ENCODE data around the gene LMX1B.

LMX1B gene

DNA sequence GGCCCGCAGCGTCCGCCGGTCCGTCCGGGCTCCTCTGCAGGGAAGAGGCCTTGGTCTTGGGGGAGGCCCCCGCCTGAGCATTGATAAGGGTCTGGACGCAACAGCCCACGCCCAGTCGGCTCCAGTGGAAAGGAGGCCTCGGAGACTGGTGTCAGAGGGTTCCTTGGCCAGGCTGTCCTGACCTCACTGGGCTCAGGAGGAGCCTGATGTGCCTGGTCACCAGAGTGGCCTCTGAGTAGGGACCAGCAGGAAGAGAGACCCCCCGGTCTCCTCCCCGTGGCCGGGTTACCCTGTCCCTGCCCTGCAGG, 13.2 kb downstream of the LMX1B start:
- TF ChIP-seq OSR1 (CRISPR knock-in tag; IDR thresholded peaks at IDR 0.05), result no peak
- TF ChIP-seq RARB (CRISPR knock-in tag; IDR thresholded peaks at IDR 0.05), result no peak
- no peak for TF ChIP-seq ZFP30 (CRISPR knock-in tag; IDR thresholded peaks at IDR 0.05)
- no peak for TF ChIP-seq BACH2 (CRISPR knock-in tag; IDR thresholded peaks at IDR 0.05; ENCODE audit: borderline replicate concordance)
- no peak for TF ChIP-seq ZNF565 (CRISPR knock-in tag; conservative IDR thresholded peaks at IDR 0.05; ENCODE audit: low read depth)
- no peak for TF ChIP-seq ARNTL (CRISPR knock-in tag; IDR thresholded peaks at IDR 0.05; ENCODE audit: borderline replicate concordance, low read depth)
- no peak for TF ChIP-seq TOX (CRISPR knock-in tag; IDR thresholded peaks at IDR 0.05; ENCODE audit: borderline replicate concordance)
- TF ChIP-seq, protein P1, sequence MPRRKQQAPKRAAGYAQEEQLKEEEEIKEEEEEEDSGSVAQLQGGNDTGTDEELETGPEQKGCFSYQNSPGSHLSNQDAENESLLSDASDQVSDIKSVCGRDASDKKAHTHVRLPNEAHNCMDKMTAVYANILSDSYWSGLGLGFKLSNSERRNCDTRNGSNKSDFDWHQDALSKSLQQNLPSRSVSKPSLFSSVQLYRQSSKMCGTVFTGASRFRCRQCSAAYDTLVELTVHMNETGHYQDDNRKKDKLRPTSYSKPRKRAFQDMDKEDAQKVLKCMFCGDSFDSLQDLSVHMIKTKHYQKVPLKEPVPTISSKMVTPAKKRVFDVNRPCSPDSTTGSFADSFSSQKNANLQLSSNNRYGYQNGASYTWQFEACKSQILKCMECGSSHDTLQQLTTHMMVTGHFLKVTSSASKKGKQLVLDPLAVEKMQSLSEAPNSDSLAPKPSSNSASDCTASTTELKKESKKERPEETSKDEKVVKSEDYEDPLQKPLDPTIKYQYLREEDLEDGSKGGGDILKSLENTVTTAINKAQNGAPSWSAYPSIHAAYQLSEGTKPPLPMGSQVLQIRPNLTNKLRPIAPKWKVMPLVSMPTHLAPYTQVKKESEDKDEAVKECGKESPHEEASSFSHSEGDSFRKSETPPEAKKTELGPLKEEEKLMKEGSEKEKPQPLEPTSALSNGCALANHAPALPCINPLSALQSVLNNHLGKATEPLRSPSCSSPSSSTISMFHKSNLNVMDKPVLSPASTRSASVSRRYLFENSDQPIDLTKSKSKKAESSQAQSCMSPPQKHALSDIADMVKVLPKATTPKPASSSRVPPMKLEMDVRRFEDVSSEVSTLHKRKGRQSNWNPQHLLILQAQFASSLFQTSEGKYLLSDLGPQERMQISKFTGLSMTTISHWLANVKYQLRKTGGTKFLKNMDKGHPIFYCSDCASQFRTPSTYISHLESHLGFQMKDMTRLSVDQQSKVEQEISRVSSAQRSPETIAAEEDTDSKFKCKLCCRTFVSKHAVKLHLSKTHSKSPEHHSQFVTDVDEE (CRISPR knock-in tag; IDR thresholded peaks at IDR 0.05), result no peak
- TF ChIP-seq, protein P2, sequence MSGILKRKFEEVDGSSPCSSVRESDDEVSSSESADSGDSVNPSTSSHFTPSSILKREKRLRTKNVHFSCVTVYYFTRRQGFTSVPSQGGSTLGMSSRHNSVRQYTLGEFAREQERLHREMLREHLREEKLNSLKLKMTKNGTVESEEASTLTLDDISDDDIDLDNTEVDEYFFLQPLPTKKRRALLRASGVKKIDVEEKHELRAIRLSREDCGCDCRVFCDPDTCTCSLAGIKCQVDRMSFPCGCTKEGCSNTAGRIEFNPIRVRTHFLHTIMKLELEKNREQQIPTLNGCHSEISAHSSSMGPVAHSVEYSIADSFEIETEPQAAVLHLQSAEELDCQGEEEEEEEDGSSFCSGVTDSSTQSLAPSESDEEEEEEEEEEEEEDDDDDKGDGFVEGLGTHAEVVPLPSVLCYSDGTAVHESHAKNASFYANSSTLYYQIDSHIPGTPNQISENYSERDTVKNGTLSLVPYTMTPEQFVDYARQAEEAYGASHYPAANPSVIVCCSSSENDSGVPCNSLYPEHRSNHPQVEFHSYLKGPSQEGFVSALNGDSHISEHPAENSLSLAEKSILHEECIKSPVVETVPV (CRISPR knock-in tag; IDR thresholded peaks at IDR 0.05), result no peak
- no peak for TF ChIP-seq ZNF70 (CRISPR knock-in tag; IDR thresholded peaks at IDR 0.05)
- no peak for TF ChIP-seq ZNF8 (CRISPR knock-in tag; IDR thresholded peaks at IDR 0.05)
- TF ChIP-seq, protein P3, sequence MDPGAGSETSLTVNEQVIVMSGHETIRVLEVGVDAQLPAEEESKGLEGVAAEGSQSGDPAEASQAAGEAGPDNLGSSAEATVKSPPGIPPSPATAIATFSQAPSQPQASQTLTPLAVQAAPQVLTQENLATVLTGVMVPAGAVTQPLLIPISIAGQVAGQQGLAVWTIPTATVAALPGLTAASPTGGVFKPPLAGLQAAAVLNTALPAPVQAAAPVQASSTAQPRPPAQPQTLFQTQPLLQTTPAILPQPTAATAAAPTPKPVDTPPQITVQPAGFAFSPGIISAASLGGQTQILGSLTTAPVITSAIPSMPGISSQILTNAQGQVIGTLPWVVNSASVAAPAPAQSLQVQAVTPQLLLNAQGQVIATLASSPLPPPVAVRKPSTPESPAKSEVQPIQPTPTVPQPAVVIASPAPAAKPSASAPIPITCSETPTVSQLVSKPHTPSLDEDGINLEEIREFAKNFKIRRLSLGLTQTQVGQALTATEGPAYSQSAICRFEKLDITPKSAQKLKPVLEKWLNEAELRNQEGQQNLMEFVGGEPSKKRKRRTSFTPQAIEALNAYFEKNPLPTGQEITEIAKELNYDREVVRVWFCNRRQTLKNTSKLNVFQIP (CRISPR knock-in tag; IDR thresholded peaks at IDR 0.05; ENCODE audit: borderline replicate concordance, low read depth), result no peak
- no peak for TF ChIP-seq PPARA (CRISPR knock-in tag; IDR thresholded peaks at IDR 0.05; ENCODE audit: borderline replicate concordance)
- no peak for TF ChIP-seq ESRRG (CRISPR knock-in tag; IDR thresholded peaks at IDR 0.05)
- TF ChIP-seq ZC3H10 (CRISPR knock-in tag; IDR thresholded peaks at IDR 0.05), result no peak
- TF ChIP-seq, protein P4, sequence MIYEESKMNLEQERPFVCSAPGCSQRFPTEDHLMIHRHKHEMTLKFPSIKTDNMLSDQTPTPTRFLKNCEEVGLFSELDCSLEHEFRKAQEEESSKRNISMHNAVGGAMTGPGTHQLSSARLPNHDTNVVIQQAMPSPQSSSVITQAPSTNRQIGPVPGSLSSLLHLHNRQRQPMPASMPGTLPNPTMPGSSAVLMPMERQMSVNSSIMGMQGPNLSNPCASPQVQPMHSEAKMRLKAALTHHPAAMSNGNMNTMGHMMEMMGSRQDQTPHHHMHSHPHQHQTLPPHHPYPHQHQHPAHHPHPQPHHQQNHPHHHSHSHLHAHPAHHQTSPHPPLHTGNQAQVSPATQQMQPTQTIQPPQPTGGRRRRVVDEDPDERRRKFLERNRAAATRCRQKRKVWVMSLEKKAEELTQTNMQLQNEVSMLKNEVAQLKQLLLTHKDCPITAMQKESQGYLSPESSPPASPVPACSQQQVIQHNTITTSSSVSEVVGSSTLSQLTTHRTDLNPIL (CRISPR knock-in tag; IDR thresholded peaks at IDR 0.05; ENCODE audit: low read depth), result no peak
- TF ChIP-seq, protein P5, sequence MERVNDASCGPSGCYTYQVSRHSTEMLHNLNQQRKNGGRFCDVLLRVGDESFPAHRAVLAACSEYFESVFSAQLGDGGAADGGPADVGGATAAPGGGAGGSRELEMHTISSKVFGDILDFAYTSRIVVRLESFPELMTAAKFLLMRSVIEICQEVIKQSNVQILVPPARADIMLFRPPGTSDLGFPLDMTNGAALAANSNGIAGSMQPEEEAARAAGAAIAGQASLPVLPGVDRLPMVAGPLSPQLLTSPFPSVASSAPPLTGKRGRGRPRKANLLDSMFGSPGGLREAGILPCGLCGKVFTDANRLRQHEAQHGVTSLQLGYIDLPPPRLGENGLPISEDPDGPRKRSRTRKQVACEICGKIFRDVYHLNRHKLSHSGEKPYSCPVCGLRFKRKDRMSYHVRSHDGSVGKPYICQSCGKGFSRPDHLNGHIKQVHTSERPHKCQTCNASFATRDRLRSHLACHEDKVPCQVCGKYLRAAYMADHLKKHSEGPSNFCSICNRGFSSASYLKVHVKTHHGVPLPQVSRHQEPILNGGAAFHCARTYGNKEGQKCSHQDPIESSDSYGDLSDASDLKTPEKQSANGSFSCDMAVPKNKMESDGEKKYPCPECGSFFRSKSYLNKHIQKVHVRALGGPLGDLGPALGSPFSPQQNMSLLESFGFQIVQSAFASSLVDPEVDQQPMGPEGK (CRISPR knock-in tag; IDR thresholded peaks at IDR 0.05; ENCODE audit: borderline replicate concordance), result no peak
- no peak for TF ChIP-seq CSDC2 (CRISPR knock-in tag; IDR thresholded peaks at IDR 0.05)
- TF ChIP-seq ISL1 (CRISPR knock-in tag; IDR thresholded peaks at IDR 0.05), result no peak
- TF ChIP-seq TCF4 (CRISPR knock-in tag; IDR thresholded peaks at IDR 0.05; ENCODE audit: borderline replicate concordance), result no peak
- no peak for ATAC-seq

DNA sequence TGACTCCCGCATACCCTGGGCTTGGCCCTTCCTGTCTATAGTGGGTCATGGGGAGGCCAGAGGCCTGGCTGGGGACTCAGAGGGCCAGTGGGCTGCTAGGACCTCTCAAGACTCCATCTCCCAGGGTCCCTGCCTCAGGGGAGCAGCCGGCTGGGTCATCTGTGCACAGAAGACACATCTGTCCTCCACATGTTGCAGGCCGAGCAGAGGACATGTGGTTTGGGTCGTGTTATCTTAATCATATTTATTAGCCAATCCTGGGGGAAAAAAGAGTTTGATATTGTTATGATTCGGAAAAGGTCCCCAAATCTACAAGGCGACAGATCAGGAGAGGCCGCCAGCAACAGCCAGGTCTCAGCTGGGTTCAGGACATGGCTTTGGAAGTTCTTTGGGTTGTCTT, 14.4 kb downstream of the LMX1B start:
- no peak; the same call in 2 of the 3 replicates for ATAC-seq

DNA sequence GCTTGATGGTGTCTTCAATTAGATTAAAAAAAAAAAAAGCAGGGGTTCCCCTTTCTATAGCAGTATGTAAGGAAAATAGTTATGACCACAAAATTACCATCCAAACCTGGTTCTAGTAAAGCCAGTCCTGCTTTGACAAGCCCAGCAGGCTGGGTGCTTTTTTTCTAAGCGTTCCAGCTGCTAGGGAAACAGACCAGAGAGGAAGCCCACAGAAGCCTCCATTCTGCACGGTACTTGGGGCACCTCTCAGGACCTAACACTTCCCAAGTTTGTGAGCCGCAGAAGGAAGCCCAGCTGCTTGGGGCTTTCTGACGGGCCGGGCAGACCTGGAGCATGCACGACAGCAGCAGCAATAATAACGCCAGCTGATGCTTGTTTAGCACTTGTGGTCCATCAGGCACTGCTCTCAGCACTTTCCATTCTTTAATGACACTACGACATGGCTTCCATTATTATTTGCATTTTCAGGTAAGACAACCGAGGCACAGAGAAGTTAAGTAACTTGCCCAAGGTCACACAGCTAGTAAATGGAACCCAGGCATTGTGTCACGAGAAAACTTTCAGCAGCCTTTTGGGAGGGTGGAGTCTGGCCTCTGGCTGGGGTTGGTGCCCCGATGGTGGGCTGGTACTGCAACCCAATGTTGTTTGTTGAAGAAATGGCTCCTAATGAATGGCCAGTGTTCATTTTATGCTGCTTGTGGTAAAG, 15.4 kb downstream of the LMX1B start:
- ATAC-seq, result no peak
- TF ChIP-seq, protein P1 (CRISPR knock-in tag; IDR thresholded peaks at IDR 0.05), result no peak
- TF ChIP-seq PPARA (CRISPR knock-in tag; IDR thresholded peaks at IDR 0.05; ENCODE audit: borderline replicate concordance) (no peak), ESRRG (CRISPR knock-in tag; IDR thresholded peaks at IDR 0.05) (no peak)
- TF ChIP-seq, protein P5 (CRISPR knock-in tag; IDR thresholded peaks at IDR 0.05; ENCODE audit: borderline replicate concordance), result no peak

More for the DNA sequence above, 14.4 kb downstream of the LMX1B start:
- TF ChIP-seq ESRRG (CRISPR knock-in tag; IDR thresholded peaks at IDR 0.05), result no peak
- TF ChIP-seq TCF4 (CRISPR knock-in tag; IDR thresholded peaks at IDR 0.05; ENCODE audit: borderline replicate concordance), result peak; percentile 96

All from SK-N-SH treated with all-trans-retinoic acid at 6 μM for 48 hours (cell line).